ENCODE data around the gene YLPM1. TPM values are rescaled to one million over a fixed set of nuclear protein-coding genes. Genes with fewer than 3 reads are reported as not detected.
"Not testable (repeated sequence)": the region's sequence is repeated elsewhere in the genome, so short reads cannot be mapped to it uniquely, and the experiment has no call there.

The YLPM1 gene
- total RNA-seq, 2 donors from 2014 or later: 39.0 to 71.9 TPM

- 84% methylated on average over 2 of the region's 2 CpGs for WGBS
- no peak overlapping the region for H3K27ac ChIP-seq
Observed at GRCh38 chr14:74747237-74747636, 15.9 kb upstream of the YLPM1 start.

GRCh38 chr14:74754157-74754556 lies 9.0 kb upstream of the YLPM1 start:
- H3K9me3 ChIP-seq: no peaks in the 10 kb centered on the region
- H3K4me1 ChIP-seq (replicated peaks): no peaks in the 10 kb centered on the region
- DNase-seq (ENCODE audit: low spot score): no peak
- no peak overlapping the region for H3K4me3 ChIP-seq
- H3K36me3 ChIP-seq: no peaks in the 10 kb centered on the region
- intact Hi-C loops (cut with DNase I): no loop called here
- no peaks in the 10 kb centered on the region for H3K27me3 ChIP-seq (replicated peaks; ENCODE audit: insufficient read depth)
- 78% methylated on average over 2 of the region's 2 CpGs for WGBS
- TF ChIP-seq CTCF (IDR thresholded peaks at IDR 0.05) (no peak), POLR2AphosphoS5 (IDR thresholded peaks at IDR 0.05) (no peak), POLR2A (IDR thresholded peaks at IDR 0.05) (no peak)
- H3K27ac ChIP-seq: no peak overlapping the region

More at GRCh38 chr14:74747237-74747636, 15.9 kb upstream of the YLPM1 start:
- Histone ChIP-seq H3K4me1 (replicated peaks) (no peaks in the 10 kb centered on the region), H3K9me3 (no peaks in the 10 kb centered on the region), H3K36me3 (no peaks in the 10 kb centered on the region), H3K27me3 (replicated peaks; ENCODE audit: insufficient read depth) (no peaks in the 10 kb centered on the region), H3K4me3 (no peak overlapping the region)
- no peak for DNase-seq (ENCODE audit: low spot score)
- intact Hi-C loops (cut with DNase I): no loop called here
- TF ChIP-seq POLR2A (IDR thresholded peaks at IDR 0.05) (no peak), CTCF (IDR thresholded peaks at IDR 0.05) (no peak), POLR2AphosphoS5 (IDR thresholded peaks at IDR 0.05) (no peak)

GRCh38 chr14:74754899-74755298 lies 8.2 kb upstream of the YLPM1 start:
- WGBS: 92% methylated on average over 7 of the region's 7 CpGs
- Histone ChIP-seq H3K4me1 (replicated peaks) (no peaks in the 10 kb centered on the region), H3K36me3 (no peaks in the 10 kb centered on the region), H3K27ac (no peak overlapping the region), H3K27me3 (replicated peaks; ENCODE audit: insufficient read depth) (no peaks in the 10 kb centered on the region), H3K9me3 (no peaks in the 10 kb centered on the region), H3K4me3 (no peak overlapping the region)
- no peak for DNase-seq (ENCODE audit: low spot score)
- intact Hi-C loops (cut with DNase I): no loop called here
- TF ChIP-seq POLR2A (IDR thresholded peaks at IDR 0.05): no peak
- no peak for TF ChIP-seq CTCF (IDR thresholded peaks at IDR 0.05)

GRCh38 chr14:74756326-74756725 lies 6.8 kb upstream of the YLPM1 start:
- Histone ChIP-seq H3K4me1 (replicated peaks) (no peaks in the 10 kb centered on the region), H3K27ac (no peak overlapping the region), H3K9me3 (no peaks in the 10 kb centered on the region), H3K36me3 (no peaks in the 10 kb centered on the region), H3K4me3 (no peak overlapping the region), H3K27me3 (replicated peaks; ENCODE audit: insufficient read depth) (no peaks in the 10 kb centered on the region)
- TF ChIP-seq POLR2AphosphoS5 (IDR thresholded peaks at IDR 0.05): no peak
- no peak for TF ChIP-seq POLR2A (IDR thresholded peaks at IDR 0.05)
- no peak for TF ChIP-seq CTCF (IDR thresholded peaks at IDR 0.05)
- no peak for DNase-seq (ENCODE audit: low spot score)
- WGBS: 60% methylated on average over 1 of the region's 1 CpG
- intact Hi-C loops (cut with DNase I): no loop called here

GRCh38 chr14:74758505-74758904 lies 4.6 kb upstream of the YLPM1 start:
- H3K4me1 ChIP-seq (replicated peaks); intact Hi-C loops (cut with DNase I); H3K27me3 ChIP-seq (replicated peaks; ENCODE audit: insufficient read depth); H3K4me3 ChIP-seq; H3K36me3 ChIP-seq; H3K9me3 ChIP-seq; H3K27ac ChIP-seq; DNase-seq (ENCODE audit: low spot score): not testable (repeated sequence)
- WGBS: 95% methylated on average over 5 of the region's 5 CpGs
